CD14-positive monocyte (primary cell): Measurements from ENCODE around the gene SLIT1. TPM values are rescaled to one million over a fixed set of nuclear protein-coding genes. Genes with fewer than 3 reads are reported as not detected.

Experiments
- DNase-seq, 3 donors: peaks; one replicate each; pipeline ENCODE4 v3.0.0-alpha.2; 2011 to 2022
- H2AFZ ChIP-seq: 2 replicates; pipeline ENCODE4 v1.6.0; 2012; ENCODE audit warnings: mild to moderate bottlenecking, low read depth, low read length, inconsistent platforms; ENCODE audit not compliant: insufficient read depth, poor library complexity, severe bottlenecking
- H3K27ac ChIP-seq, 2 donors: 1 replicate in 1 of 2; 2 replicates in 1 of 2; pipeline ENCODE4 v1.5.1; 2012 to 2013; ENCODE audit warnings: low read length in 2 of 2, control low read depth in 1 of 2, inconsistent platforms in 1 of 2, low read depth in 1 of 2, mild to moderate bottlenecking in 1 of 2
- H3K27me3 ChIP-seq, 2 donors: one replicate each; pipeline versions ENCODE4 v1.6.0 to v1.6.1; 2011 to 2013; ENCODE audit warnings: low read length in 2 of 2; ENCODE audit not compliant: control insufficient read depth in 2 of 2, insufficient read depth in 2 of 2
- H3K36me3 ChIP-seq, 2 donors: replicated peaks in 1 of 2; 1 replicate in 1 of 2; 2 replicates in 1 of 2; pipeline versions ENCODE4 v1.5.1 to v1.6.1; 2012 to 2013; ENCODE audit warnings: low read length in 2 of 2, control low read depth in 1 of 2, inconsistent platforms in 1 of 2, mild to moderate bottlenecking in 1 of 2; ENCODE audit not compliant: insufficient read depth in 2 of 2, control insufficient read depth in 1 of 2
- H3K4me1 ChIP-seq, 2 donors: 1 replicate in 1 of 2; 2 replicates in 1 of 2; pipeline versions ENCODE4 v1.5.1 to v1.6.1; 2012 to 2013; ENCODE audit warnings: low read length in 2 of 2, control low read depth in 1 of 2, inconsistent platforms in 1 of 2, mild to moderate bottlenecking in 1 of 2, moderate library complexity in 1 of 2; ENCODE audit not compliant: insufficient read depth in 2 of 2, control insufficient read depth in 1 of 2
- H3K4me2 ChIP-seq: replicated peaks from 2 replicates; pipeline ENCODE3; 2012; ENCODE audit warnings: low read length, moderate library complexity, mild to moderate bottlenecking; ENCODE audit not compliant: poor library complexity, severe bottlenecking; ENCODE audit errors: extremely low read depth
- H3K4me3 ChIP-seq, 3 experiments: fragments of 200-600 bp in 1 of 3; sonication (generic) in 1 of 3; replicated peaks in 1 of 3; 1 replicate in 2 of 3; 2 replicates in 1 of 3; pipeline ENCODE4 v1.5.1; 2011 to 2013; ENCODE audit warnings: low read length in 3 of 3, mild to moderate bottlenecking in 3 of 3, control low read depth in 2 of 3, low read depth in 2 of 3, inconsistent platforms in 1 of 3, moderate library complexity in 1 of 3
- H3K79me2 ChIP-seq: 2 replicates; pipeline ENCODE4 v1.6.0; 2012; ENCODE audit warnings: mild to moderate bottlenecking, control low read depth, inconsistent platforms, low read length, moderate library complexity; ENCODE audit not compliant: insufficient read depth
- H3K9ac ChIP-seq: 2 replicates; pipeline ENCODE4 v1.6.0; 2017; ENCODE audit warnings: low read length, mild to moderate bottlenecking; ENCODE audit not compliant: insufficient read depth, poor library complexity, severe bottlenecking
- H3K9me3 ChIP-seq, 2 donors: replicated peaks in 1 of 2; 1 replicate in 1 of 2; 2 replicates in 1 of 2; pipeline versions ENCODE4 v1.5.1 to v1.6.1; 2012 to 2013; ENCODE audit warnings: low read length in 2 of 2, control low read depth in 1 of 2; ENCODE audit not compliant: control insufficient read depth in 1 of 2, insufficient read depth in 1 of 2
- H4K20me1 ChIP-seq: 2 replicates; pipeline ENCODE4 v1.6.0; 2012; ENCODE audit warnings: mild to moderate bottlenecking, low read length, control low read depth, moderate library complexity; ENCODE audit not compliant: insufficient read depth
- H3K27ac Mint-ChIP-seq, 7 donors: one replicate each; pipeline ENCODE4 v1.8.0; 2020; ENCODE audit warnings: mild to moderate bottlenecking in 7 of 7, mixed read lengths in 7 of 7, moderate library complexity in 6 of 7, inconsistent platforms in 2 of 7
- H3K27me3 Mint-ChIP-seq, 3 donors: one replicate each; pipeline ENCODE4 v1.8.0; 2021 to 2022; ENCODE audit warnings: low read depth in 3 of 3, mild to moderate bottlenecking in 3 of 3, mixed read lengths in 3 of 3, moderate library complexity in 3 of 3, inconsistent platforms in 1 of 3
- H3K36me3 Mint-ChIP-seq, 2 donors: one replicate each; pipeline ENCODE4 v1.8.0; 2020; ENCODE audit warnings: mixed read lengths in 2 of 2, inconsistent platforms in 1 of 2, mild to moderate bottlenecking in 1 of 2
- H3K4me1 Mint-ChIP-seq: one replicate; pipeline ENCODE4 v1.8.0; 2020; ENCODE audit warnings: mild to moderate bottlenecking, mixed read lengths
- H3K4me3 Mint-ChIP-seq, 2 donors: one replicate each; pipeline ENCODE4 v1.8.0; 2020; ENCODE audit warnings: mild to moderate bottlenecking in 2 of 2, mixed read lengths in 2 of 2, moderate library complexity in 1 of 2
- H3K9me3 Mint-ChIP-seq, 7 donors: one replicate each; pipeline ENCODE4 v1.8.0; 2020 to 2022; ENCODE audit warnings: mixed read lengths in 7 of 7, mild to moderate bottlenecking in 6 of 7, moderate library complexity in 6 of 7, inconsistent platforms in 2 of 7
- whole genome bisulfite sequencing: methylation state at CpG from one replicate; pipeline ENCODE4 v1.1.5; 2013; ENCODE audit warnings: missing lambda C conversion rate; ENCODE audit not compliant: insufficient coverage; 5-methylcytosine and 5-hydroxymethylcytosine counted together
- intact Hi-C, 2 donors: fragments of 100-400 bp; cut with micrococcal nuclease; formaldehyde crosslinking; loops; one replicate each; pipeline versions ENCODE4 v1.15.0 to v1.15.1; 2023
- polyA plus RNA-seq, 3 donors: library from polyadenylated mRNA; depleted of rRNA in 1 of 3; unstranded in 2 of 3; stranded (reverse) in 1 of 3; fragments of 300-500 nt in 2 of 3; fragments of >200 nt in 1 of 3; fragmentation: Illumina TruSeq in 2 of 3; gene quantifications; 1 replicate in 2 of 3; 2 replicates in 1 of 3; pipeline ENCODE4 v1.2.3, GENCODE V29; 2012 to 2021
- TF ChIP-seq, protein P1 (sequence below): fragments of 200-600 bp; IDR thresholded peaks from one replicate; pipeline ENCODE4 v1.8.0; 2022; ENCODE audit warnings: antibody characterized with exemption, mild to moderate bottlenecking

SLIT1 gene
- polyA plus RNA-seq, 3 donors = 0.05 to 0.81 (median 0.16) TPM

DNA sequence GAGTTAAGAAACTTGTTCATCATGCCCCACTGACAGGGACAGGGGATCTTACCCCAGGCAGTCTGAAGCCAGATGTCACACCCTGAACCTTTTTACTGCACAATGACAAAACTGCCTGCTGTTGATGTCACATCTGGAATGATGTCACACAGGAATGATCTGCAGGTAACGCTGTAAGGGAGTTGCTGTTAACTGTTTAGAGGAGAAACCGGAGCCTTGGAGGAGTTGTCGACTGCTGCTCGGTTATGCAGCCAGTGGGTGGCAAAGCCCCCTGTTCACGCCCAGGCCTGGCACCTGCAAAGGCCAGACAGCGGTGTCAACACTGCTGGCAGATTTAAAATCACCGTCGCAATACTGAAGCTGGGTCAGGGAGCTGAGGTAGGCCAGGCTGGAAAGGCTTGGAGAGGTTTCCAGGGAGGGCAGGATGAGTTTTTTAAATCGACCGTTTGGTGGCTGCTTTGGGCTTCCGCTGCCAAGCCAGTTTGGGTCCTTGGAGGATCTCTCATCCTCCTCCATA is 10.0 kb upstream of the SLIT1 start:
- Mint-ChIP-seq H3K4me3 (peak overlapping the region; percentile 79 to 84), H3K36me3 (peaks cover 0 to 7% of the 10 kb centered on the region in 2 donors), H3K27ac (no peak overlapping the region), H3K4me1 (peaks cover 18% of the 10 kb centered on the region), H3K9me3 (peaks cover 0 to 3% (median 0%) of the 10 kb centered on the region in 7 donors), H3K27me3 (peaks cover 38 to 67% (median 45%) of the 10 kb centered on the region in 3 donors)
- intact Hi-C loops = no loop called here
- peaks cover 7 to 10% of the 10 kb centered on the region in 2 donors for H3K4me1 ChIP-seq
- peak overlapping the region; percentile 84 for H3K4me2 ChIP-seq
- H3K36me3 ChIP-seq = no peaks in the 10 kb centered on the region
- H3K79me2 ChIP-seq = no peaks in the 10 kb centered on the region
- peaks cover 11 to 47% of the 10 kb centered on the region in 2 donors for H3K27me3 ChIP-seq
- H3K9ac ChIP-seq = no peak overlapping the region
- H3K4me3 ChIP-seq = peak overlapping the region in 1 of 3 experiments; percentile 75
- peak overlapping the region; percentile 80 for H2AFZ ChIP-seq
- H3K27ac ChIP-seq = no peak overlapping the region
- H3K9me3 ChIP-seq = no peaks in the 10 kb centered on the region
- 19% methylated on average over 11 of the region's 11 CpGs for WGBS
- TF ChIP-seq, protein P1, sequence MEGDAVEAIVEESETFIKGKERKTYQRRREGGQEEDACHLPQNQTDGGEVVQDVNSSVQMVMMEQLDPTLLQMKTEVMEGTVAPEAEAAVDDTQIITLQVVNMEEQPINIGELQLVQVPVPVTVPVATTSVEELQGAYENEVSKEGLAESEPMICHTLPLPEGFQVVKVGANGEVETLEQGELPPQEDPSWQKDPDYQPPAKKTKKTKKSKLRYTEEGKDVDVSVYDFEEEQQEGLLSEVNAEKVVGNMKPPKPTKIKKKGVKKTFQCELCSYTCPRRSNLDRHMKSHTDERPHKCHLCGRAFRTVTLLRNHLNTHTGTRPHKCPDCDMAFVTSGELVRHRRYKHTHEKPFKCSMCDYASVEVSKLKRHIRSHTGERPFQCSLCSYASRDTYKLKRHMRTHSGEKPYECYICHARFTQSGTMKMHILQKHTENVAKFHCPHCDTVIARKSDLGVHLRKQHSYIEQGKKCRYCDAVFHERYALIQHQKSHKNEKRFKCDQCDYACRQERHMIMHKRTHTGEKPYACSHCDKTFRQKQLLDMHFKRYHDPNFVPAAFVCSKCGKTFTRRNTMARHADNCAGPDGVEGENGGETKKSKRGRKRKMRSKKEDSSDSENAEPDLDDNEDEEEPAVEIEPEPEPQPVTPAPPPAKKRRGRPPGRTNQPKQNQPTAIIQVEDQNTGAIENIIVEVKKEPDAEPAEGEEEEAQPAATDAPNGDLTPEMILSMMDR = no peak
- no peak for DNase-seq
- H4K20me1 ChIP-seq = no peaks in the 10 kb centered on the region

DNA sequence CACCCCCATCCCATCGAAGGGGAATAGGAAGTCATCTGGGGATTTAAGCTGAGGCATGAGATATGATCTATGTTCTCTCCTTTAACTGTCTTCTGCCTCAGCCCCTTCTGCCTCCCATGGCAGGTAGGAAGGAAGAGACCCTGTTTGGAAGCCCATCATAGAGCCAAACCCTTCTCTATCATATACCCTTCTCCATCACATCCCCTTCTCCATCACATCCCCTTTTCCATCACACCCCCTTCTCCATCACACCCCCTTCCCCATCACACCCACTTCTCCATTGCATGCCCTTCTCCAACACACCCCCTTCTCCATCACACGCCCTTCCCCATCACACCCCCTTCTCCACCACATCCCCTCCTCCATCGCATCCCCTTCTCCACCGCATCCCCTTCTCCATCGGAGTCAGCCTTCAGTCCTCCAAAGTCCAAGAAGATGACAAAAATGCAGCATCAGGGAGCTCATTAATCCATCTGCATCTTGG is 7.2 kb upstream of the SLIT1 start:
- Mint-ChIP-seq H3K27ac (no peak overlapping the region), H3K4me3 (peak overlapping the region in 1 of 2 donors; percentile 39), H3K9me3 (peaks cover 0 to 3% (median 0%) of the 10 kb centered on the region in 7 donors), H3K4me1 (peaks cover 10% of the 10 kb centered on the region), H3K36me3 (peaks cover 0 to 7% of the 10 kb centered on the region in 2 donors), H3K27me3 (peaks cover 43 to 69% (median 53%) of the 10 kb centered on the region in 3 donors)
- Histone ChIP-seq H3K79me2 (no peaks in the 10 kb centered on the region), H3K4me3 (no peak overlapping the region), H3K27ac (no peak overlapping the region), H3K4me1 (peaks cover 7 to 10% of the 10 kb centered on the region in 2 donors), H3K4me2 (no peak overlapping the region), H4K20me1 (no peaks in the 10 kb centered on the region), H3K9me3 (no peaks in the 10 kb centered on the region), H3K9ac (no peak overlapping the region), H2AFZ (no peak overlapping the region), H3K27me3 (peaks cover 11 to 63% of the 10 kb centered on the region in 2 donors), H3K36me3 (no peaks in the 10 kb centered on the region)
- 100% methylated on average over 4 of the region's 5 CpGs for WGBS
- intact Hi-C loops = no loop called here
- DNase-seq = no peak
- TF ChIP-seq, protein P1 = no peak
